Aorta (tissue), 5 donors: ENCODE results near the gene PAAF1. TPM values are rescaled to one million over a fixed set of nuclear protein-coding genes. Genes with fewer than 3 reads are reported as not detected.
A peak's percentile ranks its signal among the peaks of the same experiment; 100 is the strongest.

Experiments used
- ATAC-seq: fragments of 200-7000 bp; cut with Tn5 transposase; one replicate; pipeline ENCODE4 v1.9.1; 2022; ENCODE audit warnings: moderate library complexity; ENCODE audit not compliant: low FRiP score
- DNase-seq, 2 donors: peaks; one replicate each; pipeline ENCODE4 v3.0.0-alpha.2; 2020
- H3K27ac ChIP-seq, 2 donors: one replicate each; pipeline ENCODE4 v1.5.1; 2013; ENCODE audit warnings: low read length in 2 of 2, mild to moderate bottlenecking in 2 of 2, moderate library complexity in 2 of 2, control low read depth in 1 of 2, inconsistent platforms in 1 of 2, low read depth in 1 of 2
- H3K27me3 ChIP-seq, 2 donors: one replicate each; pipeline ENCODE4 v1.6.1; 2013; ENCODE audit warnings: control low read depth in 1 of 2, low read length in 1 of 2, mild to moderate bottlenecking in 1 of 2, moderate library complexity in 1 of 2; ENCODE audit not compliant: insufficient read depth in 2 of 2, control insufficient read depth in 1 of 2
- H3K36me3 ChIP-seq, 2 donors: one replicate each; pipeline ENCODE4 v1.6.1; 2013; ENCODE audit warnings: control low read depth in 1 of 2, low read length in 1 of 2, mild to moderate bottlenecking in 1 of 2; ENCODE audit not compliant: insufficient read depth in 2 of 2, control insufficient read depth in 1 of 2
- H3K4me1 ChIP-seq, 2 donors: one replicate each; pipeline ENCODE4 v1.6.1; 2013; ENCODE audit warnings: low read length in 2 of 2, control low read depth in 1 of 2, mild to moderate bottlenecking in 1 of 2, moderate library complexity in 1 of 2; ENCODE audit not compliant: insufficient read depth in 2 of 2, control insufficient read depth in 1 of 2
- H3K4me3 ChIP-seq, 2 donors: one replicate each; pipeline ENCODE4 v1.5.1; 2013; ENCODE audit warnings: low read length in 2 of 2, control low read depth in 1 of 2, mild to moderate bottlenecking in 1 of 2
- H3K9me3 ChIP-seq: one replicate; pipeline ENCODE4 v1.6.1; 2013; ENCODE audit warnings: mild to moderate bottlenecking, low read length; ENCODE audit not compliant: control insufficient read depth
- WGBS, 2 donors: extraction: QIAGEN DNeasy Blood & Tissue Kit; methylation state at CpG; one replicate each; pipeline ENCODE4 v1.1.7; 2013; 5-methylcytosine and 5-hydroxymethylcytosine counted together
- intact Hi-C, 2 donors: fragments of 100-400 bp; cut with DNase I; formaldehyde crosslinking; loops; one replicate each; pipeline versions ENCODE4 v1.14.2 to v1.15.0; 2022
- polyA plus RNA-seq, 2 donors: library from polyadenylated mRNA; stranded (reverse); fragments of 200-250 nt; gene quantifications; one replicate each; pipeline ENCODE4 v1.2.3, GENCODE V29; 2013
- total RNA-seq, 2 donors: library from RNA; stranded (reverse); fragmentation: NEBNext Ultra II Directional; extraction: Animal tissue kit (Norgen Biotek cat#: 25700); gene quantifications; one replicate each; pipeline ENCODE4 v1.2.1, GENCODE V29; 2021
- donor health status: healthy with polysubstance abuse.
- donor health status: Bipolar disorder and iron deficiency.
- donor health status: DM: no; HTN: no; CAD: no.
- donor health status: DM: no; HTN: no; CAD: no.
- donor health status: DM: yes; HTN: yes; CAD: no.

Gene PAAF1
- total and polyA plus RNA-seq, 4 donors: 13.9 to 23.9 (median 16.8) TPM

GRCh38 chr11:73958521-73959141 is 81.8 kb downstream of the PAAF1 start:
- no peak overlapping the region for H3K27ac ChIP-seq
- peak in 1 of 2 donors; percentile 40 for DNase-seq
- ATAC-seq: no peak
- 87 to 88% methylated on average over 18 of the region's 18 CpGs for WGBS, 2 donors
- H3K27me3 ChIP-seq: no peaks in the 10 kb centered on the region
- intact Hi-C loops: no loop called here
- H3K36me3 ChIP-seq: no peaks in the 10 kb centered on the region
- H3K4me1 ChIP-seq: no peaks in the 10 kb centered on the region
- H3K4me3 ChIP-seq: no peak overlapping the region
- no peaks in the 10 kb centered on the region for H3K9me3 ChIP-seq

GRCh38 chr11:73961321-73961720 is 84.5 kb downstream of the PAAF1 start:
- Histone ChIP-seq H3K4me3 (no peak overlapping the region), H3K9me3 (no peaks in the 10 kb centered on the region), H3K27ac (no peak overlapping the region), H3K27me3 (no peaks in the 10 kb centered on the region), H3K36me3 (no peaks in the 10 kb centered on the region), H3K4me1 (no peaks in the 10 kb centered on the region)
- intact Hi-C loops: loop anchor here in 1 of 2 donors (10.0 kb wide), 1 partner anchor 63 kb away; no protein-coding TSS in a partner anchor
- whole genome bisulfite sequencing, 2 donors: 59 to 60% methylated on average over 4 of the region's 4 CpGs
- ATAC-seq: no peak
- DNase-seq: peak in 1 of 2 donors; percentile 52

GRCh38 chr11:73962101-73962705 is 85.4 kb downstream of the PAAF1 start:
- H3K36me3 ChIP-seq: no peaks in the 10 kb centered on the region
- no peaks in the 10 kb centered on the region for H3K9me3 ChIP-seq
- intact Hi-C loops: loop anchor here in 1 of 2 donors (10.0 kb wide), 1 partner anchor 63 kb away; no protein-coding TSS in a partner anchor
- no peak for DNase-seq
- no peaks in the 10 kb centered on the region for H3K4me1 ChIP-seq
- no peaks in the 10 kb centered on the region for H3K27me3 ChIP-seq
- 79 to 92% methylated on average over 7 of the region's 7 CpGs for WGBS, 2 donors
- H3K4me3 ChIP-seq: no peak overlapping the region
- ATAC-seq: no peak
- H3K27ac ChIP-seq: no peak overlapping the region

GRCh38 chr11:73963861-73964260 is 87.1 kb downstream of the PAAF1 start:
- H3K27me3 ChIP-seq: no peaks in the 10 kb centered on the region
- WGBS, 2 donors: 56% methylated on average over 8 of the region's 8 CpGs
- H3K36me3 ChIP-seq: no peaks in the 10 kb centered on the region
- H3K27ac ChIP-seq: no peak overlapping the region
- intact Hi-C loops: loop anchor here in 1 of 2 donors (10.0 kb wide), 1 partner anchor 61 kb away; no protein-coding TSS in a partner anchor
- H3K4me1 ChIP-seq: no peaks in the 10 kb centered on the region
- DNase-seq (no peak), ATAC-seq (no peak)
- H3K9me3 ChIP-seq: no peaks in the 10 kb centered on the region
- no peak overlapping the region for H3K4me3 ChIP-seq

GRCh38 chr11:73965076-73965763 is 88.4 kb downstream of the PAAF1 start:
- DNase-seq: peak in 1 of 2 donors; percentile 63
- Histone ChIP-seq H3K4me3 (no peak overlapping the region), H3K4me1 (no peaks in the 10 kb centered on the region), H3K27me3 (no peaks in the 10 kb centered on the region), H3K9me3 (no peaks in the 10 kb centered on the region), H3K27ac (no peak overlapping the region), H3K36me3 (no peaks in the 10 kb centered on the region)
- no peak for ATAC-seq
- intact Hi-C loops: loop anchor here in 1 of 2 donors (10.0 kb wide), 1 partner anchor 60 kb away; no protein-coding TSS in a partner anchor
- WGBS, 2 donors: 58 to 59% methylated on average over 10 of the region's 10 CpGs

- DNase-seq: no peak
- no peak overlapping the region for H3K4me3 ChIP-seq
- no peaks in the 10 kb centered on the region for H3K9me3 ChIP-seq
- H3K27ac ChIP-seq: no peak overlapping the region
- H3K27me3 ChIP-seq: no peaks in the 10 kb centered on the region
- intact Hi-C loops: loop anchor here in 1 of 2 donors (10.0 kb wide), 1 partner anchor 59 kb away; no protein-coding TSS in a partner anchor
- H3K36me3 ChIP-seq: no peaks in the 10 kb centered on the region
- H3K4me1 ChIP-seq: no peaks in the 10 kb centered on the region
- WGBS, 2 donors: 59 to 64% methylated on average over 2 of the region's 2 CpGs
- ATAC-seq: no peak
Measured at GRCh38 chr11:73965764-73966121, 88.9 kb downstream of the PAAF1 start.

GRCh38 chr11:73968356-73968966 is 91.7 kb downstream of the PAAF1 start:
- H3K27ac ChIP-seq: no peak overlapping the region
- H3K9me3 ChIP-seq: no peaks in the 10 kb centered on the region
- intact Hi-C loops: loop anchor here in 1 of 2 donors (10.0 kb wide), 1 partner anchor 56 kb away; no protein-coding TSS in a partner anchor
- no peak overlapping the region for H3K4me3 ChIP-seq
- WGBS, 2 donors: 87 to 95% methylated on average over 15 of the region's 15 CpGs
- H3K4me1 ChIP-seq: no peaks in the 10 kb centered on the region
- no peaks in the 10 kb centered on the region for H3K36me3 ChIP-seq
- ATAC-seq: no peak
- no peaks in the 10 kb centered on the region for H3K27me3 ChIP-seq
- DNase-seq: peak in 1 of 2 donors; percentile 39

- Histone ChIP-seq H3K4me1 (no peaks in the 10 kb centered on the region), H3K4me3 (no peak overlapping the region), H3K36me3 (no peaks in the 10 kb centered on the region), H3K9me3 (no peaks in the 10 kb centered on the region), H3K27ac (no peak overlapping the region), H3K27me3 (no peaks in the 10 kb centered on the region)
- intact Hi-C loops: loop anchor here in 1 of 2 donors (10.0 kb wide), 1 partner anchor 56 kb away; no protein-coding TSS in a partner anchor
- ATAC-seq (no peak), DNase-seq (no peak)
- 73 to 79% methylated on average over 2 of the region's 2 CpGs for WGBS, 2 donors
Measured at GRCh38 chr11:73969091-73969490, 92.3 kb downstream of the PAAF1 start.
